ENCODE data around the gene LRP2. TPM values are rescaled to one million over a fixed set of nuclear protein-coding genes. Genes with fewer than 3 reads are reported as not detected.

The LRP2 gene
- total and polyA plus RNA-seq, 2 of the 8 experiments (the other 6 are each of a cell fraction or from before 2014, with no cell fraction given), result 2.0 to 2.9 TPM

DNA sequence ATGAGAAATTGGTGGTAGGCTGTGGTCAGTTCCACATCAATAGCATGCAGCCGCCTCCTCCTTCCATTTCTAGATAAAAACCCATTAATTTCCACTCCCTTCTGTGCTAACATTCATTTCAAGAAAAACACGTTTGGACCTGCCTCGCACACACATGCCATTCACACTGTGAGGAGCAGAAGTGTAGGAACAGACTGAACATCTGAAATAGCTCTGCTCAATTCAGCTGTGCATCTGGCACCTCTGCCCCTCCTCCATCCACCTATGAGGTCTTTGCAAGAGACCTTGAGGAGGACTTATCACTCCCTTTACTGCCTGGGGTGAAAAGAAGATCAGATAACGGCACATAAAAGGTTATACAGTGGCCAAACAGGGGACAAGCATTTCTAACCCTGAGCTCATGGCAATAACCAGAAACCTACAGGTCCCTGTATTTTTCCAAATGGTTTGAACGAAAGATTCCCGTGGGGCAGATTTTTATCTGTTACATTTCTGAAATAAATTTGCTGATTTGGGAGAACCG is 30.8 kb upstream of the LRP2 start (continued):
- TF ChIP-seq BRCA1 (IDR thresholded peaks at IDR 0.05; ENCODE audit: low read depth, low read length) (no peak), RNF2 (IDR thresholded peaks at IDR 0.05; ENCODE audit: borderline replicate concordance, low read depth, low read length, missing control alignments, poor library complexity, severe bottlenecking) (no peak), KDM5A (IDR thresholded peaks at IDR 0.05; ENCODE audit: low read length) (no peak)

All from H1 (cell line).